Measurements from ENCODE around the gene SDK1.

SDK1 gene

DNA sequence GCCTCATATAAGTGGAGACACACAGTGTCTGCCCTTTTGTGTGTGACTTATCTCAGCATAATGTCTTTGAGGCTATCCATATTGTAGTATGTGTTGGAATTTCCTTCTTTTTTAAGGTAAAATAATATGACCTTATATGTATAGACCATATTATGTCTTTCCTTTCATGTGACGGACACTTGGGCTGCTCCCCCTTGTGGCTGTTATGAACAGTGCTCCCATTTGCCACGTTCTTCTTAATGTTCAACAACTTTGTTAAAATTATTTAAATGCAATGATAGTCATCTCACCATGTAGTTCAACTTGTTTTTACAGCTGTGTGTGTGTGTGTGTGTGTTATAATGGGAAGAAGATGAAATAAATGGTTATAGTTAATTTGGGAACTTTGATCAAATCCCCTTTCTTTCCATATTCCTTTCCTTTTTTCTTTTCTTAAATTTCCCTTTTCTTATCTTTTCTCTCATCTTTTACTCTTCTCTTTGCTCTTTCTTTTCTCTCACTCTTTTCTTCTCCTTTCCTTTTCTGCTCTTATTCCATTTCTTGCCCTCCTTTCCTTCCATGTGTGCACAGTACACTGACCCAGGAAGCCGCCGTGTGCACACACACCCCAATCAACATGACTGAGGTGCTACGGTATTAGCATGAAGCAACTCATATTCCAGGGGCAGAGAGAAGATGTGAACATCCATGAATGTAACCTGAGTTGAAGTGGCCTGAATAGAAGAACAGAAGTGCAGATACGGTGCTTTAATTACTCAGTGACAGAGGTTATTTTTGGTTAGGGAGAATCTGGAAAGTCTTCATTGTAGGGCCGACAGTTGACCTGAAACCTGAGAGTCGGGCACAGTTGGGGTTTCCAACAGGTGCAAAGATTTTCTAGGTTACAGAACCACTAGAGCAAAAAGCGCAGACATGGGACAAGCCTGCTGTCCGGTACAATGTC is 596.6 kb downstream of the SDK1 start:
- TF ChIP-seq, protein P1, sequence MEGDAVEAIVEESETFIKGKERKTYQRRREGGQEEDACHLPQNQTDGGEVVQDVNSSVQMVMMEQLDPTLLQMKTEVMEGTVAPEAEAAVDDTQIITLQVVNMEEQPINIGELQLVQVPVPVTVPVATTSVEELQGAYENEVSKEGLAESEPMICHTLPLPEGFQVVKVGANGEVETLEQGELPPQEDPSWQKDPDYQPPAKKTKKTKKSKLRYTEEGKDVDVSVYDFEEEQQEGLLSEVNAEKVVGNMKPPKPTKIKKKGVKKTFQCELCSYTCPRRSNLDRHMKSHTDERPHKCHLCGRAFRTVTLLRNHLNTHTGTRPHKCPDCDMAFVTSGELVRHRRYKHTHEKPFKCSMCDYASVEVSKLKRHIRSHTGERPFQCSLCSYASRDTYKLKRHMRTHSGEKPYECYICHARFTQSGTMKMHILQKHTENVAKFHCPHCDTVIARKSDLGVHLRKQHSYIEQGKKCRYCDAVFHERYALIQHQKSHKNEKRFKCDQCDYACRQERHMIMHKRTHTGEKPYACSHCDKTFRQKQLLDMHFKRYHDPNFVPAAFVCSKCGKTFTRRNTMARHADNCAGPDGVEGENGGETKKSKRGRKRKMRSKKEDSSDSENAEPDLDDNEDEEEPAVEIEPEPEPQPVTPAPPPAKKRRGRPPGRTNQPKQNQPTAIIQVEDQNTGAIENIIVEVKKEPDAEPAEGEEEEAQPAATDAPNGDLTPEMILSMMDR (IDR thresholded peaks at IDR 0.05; ENCODE audit: low read depth, low read length, missing control alignments) = peak; percentile 54
- no peak overlapping the region for H3K4me3 ChIP-seq (replicated peaks; ENCODE audit: low read depth, low read length)
- no peak for DNase-seq (ENCODE audit: extremely low read depth, low read depth)

DNA sequence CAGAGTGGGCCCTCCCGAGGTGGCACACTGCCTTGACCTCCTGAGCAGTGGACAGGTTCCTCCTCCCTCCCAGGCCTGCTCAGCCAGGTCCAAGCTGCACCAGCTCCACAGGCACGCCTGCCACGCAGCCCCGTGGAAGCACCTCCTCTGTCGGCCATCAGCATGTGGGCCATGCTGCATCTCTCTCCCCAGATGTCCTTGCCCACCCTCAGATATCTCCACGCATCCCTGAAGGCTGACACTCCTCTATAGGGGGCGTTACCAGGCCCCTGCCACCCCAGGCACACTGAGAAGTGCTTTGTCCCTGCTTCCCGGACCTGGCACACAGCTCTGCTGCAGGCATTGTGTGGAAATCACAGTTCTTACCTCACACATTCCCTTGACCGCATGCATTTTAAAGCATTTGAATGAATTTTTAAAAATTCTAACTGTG is 598.5 kb downstream of the SDK1 start:
- no peak overlapping the region for H3K4me3 ChIP-seq (replicated peaks; ENCODE audit: low read depth, low read length)
- TF ChIP-seq, protein P1 (IDR thresholded peaks at IDR 0.05; ENCODE audit: low read depth, low read length, missing control alignments) = no peak
- DNase-seq (ENCODE audit: extremely low read depth, low read depth) = no peak

DNA sequence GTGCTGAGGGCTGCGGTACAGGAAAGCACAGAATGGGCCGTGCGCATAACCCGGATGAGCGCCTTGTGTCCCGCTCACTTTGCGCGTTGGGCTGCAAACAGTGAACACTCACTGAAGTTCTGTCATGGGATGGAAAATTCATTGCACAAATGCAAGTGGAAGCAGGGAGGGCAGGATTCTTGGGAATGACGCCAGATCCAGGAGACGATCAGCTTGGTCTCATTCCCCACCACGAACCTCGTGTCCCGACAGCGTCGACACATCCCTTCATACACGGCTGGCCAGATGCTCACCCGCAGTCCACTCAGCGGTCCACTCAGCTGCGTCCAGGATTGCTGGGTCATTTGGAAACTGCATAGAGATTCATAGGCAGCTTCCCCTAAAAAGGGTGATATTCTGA is 607.1 kb downstream of the SDK1 start:
- TF ChIP-seq, protein P1 (IDR thresholded peaks at IDR 0.05; ENCODE audit: low read depth, low read length, missing control alignments) = no peak
- no peak overlapping the region for H3K4me3 ChIP-seq (replicated peaks; ENCODE audit: low read depth, low read length)
- no peak for DNase-seq (ENCODE audit: extremely low read depth, low read depth)

DNA sequence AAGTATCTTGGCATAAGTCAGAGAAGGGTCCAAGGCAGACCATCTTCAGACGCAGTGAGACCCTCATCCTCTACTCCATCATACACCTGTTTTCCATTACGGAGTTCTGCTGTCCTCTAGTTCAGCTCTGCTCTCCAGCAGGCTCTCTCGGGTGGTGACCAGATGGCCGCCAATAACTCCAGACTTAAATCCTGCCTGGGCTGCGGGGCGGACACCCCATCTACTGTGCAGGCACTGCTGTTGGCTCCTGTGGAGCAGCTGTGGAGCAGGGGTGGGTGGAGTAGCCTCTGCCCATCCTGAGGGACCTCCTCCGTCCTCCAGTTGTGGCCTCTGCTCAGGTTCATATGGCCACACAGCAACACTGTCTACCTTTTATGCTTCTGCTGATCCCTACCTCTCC is 608.1 kb downstream of the SDK1 start:
- TF ChIP-seq, protein P1 (IDR thresholded peaks at IDR 0.05; ENCODE audit: low read depth, low read length, missing control alignments) = no peak
- no peak for DNase-seq (ENCODE audit: extremely low read depth, low read depth)
- H3K4me3 ChIP-seq (replicated peaks; ENCODE audit: low read depth, low read length) = no peak overlapping the region

DNA sequence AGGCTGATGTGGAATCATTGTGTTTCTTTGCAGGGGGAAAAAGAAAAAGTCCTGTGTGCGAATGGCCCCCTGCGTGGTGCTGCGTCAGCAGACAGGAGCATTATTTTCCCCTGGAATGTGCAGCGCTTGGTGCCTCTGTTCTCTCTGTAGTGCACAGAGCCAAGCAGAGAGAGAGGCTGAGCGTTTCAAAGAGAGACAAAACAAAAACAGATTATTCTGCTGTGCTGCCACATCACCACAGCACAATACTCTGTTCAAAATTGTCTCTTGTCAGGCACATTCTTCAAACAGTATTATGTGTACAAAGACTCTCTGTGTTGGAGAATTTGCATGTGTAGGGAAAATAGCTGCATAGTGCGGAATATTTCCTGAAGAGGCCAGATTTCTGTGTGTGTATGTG is 609.0 kb downstream of the SDK1 start:
- TF ChIP-seq, protein P1 (IDR thresholded peaks at IDR 0.05; ENCODE audit: low read depth, low read length, missing control alignments) = no peak
- no peak for DNase-seq (ENCODE audit: extremely low read depth, low read depth)
- H3K4me3 ChIP-seq (replicated peaks; ENCODE audit: low read depth, low read length) = no peak overlapping the region

DNA sequence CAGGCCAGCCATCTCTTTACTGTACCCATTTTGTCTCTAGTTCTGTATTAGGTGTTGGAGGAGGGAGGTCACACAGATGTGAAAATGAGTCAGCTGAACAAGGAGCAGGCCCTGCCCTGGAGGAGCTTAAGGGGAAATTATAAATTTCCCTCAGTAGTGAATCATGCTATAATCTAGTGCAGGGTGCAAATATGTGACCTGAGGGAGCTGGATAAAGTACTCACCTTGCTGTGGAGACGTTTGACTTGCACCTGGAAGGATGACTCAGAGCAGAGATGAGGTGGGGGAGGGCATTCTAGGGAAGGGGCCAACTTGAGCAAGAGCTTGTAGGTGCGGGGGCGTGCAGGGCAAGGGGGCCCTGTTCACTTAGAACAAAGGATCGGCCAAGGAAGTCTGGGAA is 610.6 kb downstream of the SDK1 start:
- TF ChIP-seq, protein P1 (IDR thresholded peaks at IDR 0.05; ENCODE audit: low read depth, low read length, missing control alignments) = no peak
- no peak for DNase-seq (ENCODE audit: extremely low read depth, low read depth)
- H3K4me3 ChIP-seq (replicated peaks; ENCODE audit: low read depth, low read length) = no peak overlapping the region
